ENCODE measurements around the gene ZDHHC8.

Gene ZDHHC8

DNA sequence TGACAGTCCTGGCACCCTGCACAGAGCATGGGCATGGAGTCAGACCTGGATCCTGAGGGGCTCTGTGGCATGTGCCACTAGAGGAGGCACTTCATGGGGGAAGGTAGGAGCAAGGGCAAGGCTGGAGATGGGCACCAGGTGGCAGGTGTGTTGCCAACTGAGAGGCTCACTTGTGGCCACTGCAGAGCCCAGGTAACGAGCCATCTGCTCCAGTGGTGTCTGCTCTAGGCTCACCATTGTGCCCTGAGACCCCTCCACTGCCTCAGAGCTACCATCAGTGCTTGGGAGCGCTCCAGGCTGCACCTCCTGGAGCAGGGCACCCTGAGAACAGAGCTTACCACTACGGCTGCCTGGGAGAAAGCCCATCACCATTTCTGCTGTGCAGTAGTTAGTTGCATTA lies 1.3 kb upstream of the ZDHHC8 start:
- DNase-seq = no peak

DNA sequence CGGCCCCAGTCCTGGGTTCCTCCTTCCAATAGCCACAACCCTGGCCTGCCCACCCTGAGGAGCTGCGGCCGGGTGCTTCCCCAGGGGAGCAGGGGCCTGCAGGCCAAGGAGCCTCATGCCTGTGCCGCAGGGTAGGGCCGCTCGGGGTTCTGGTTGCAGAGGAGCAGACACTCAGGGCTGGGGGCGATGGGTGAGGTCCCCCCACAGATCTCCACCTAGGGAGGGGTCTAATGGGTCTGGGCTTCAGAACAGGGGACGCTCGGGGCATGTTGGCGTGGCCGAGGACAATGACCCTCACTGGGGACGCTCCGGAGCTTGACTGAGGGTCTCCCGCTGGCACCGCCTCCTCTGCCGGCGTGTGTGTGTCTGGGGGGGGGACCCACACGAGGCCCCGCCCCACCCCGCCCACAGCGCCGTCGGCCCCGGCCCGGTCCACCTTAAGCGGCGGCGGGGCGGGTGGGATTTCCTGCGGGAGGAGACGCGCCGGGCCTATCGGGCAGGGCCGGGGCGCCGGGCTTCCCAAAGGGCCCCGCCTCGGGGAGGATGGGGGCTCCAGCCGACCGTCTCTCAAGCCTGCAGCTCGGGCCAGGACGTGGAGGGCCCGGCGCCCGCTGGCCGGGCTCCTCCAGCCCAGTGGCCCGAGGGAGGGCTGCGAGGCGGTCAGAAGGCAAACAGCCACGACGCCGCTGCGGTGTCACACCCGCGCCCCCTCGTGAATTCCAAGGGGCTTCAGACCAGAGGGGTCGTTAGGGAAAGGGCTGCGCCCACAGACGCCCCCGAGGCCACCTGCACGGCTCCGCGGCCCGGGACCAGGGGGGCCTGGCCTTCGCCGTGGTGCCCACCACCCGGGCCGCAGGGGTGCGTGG lies 640 bp upstream of the ZDHHC8 start:
- DNase-seq = no peak

DNA sequence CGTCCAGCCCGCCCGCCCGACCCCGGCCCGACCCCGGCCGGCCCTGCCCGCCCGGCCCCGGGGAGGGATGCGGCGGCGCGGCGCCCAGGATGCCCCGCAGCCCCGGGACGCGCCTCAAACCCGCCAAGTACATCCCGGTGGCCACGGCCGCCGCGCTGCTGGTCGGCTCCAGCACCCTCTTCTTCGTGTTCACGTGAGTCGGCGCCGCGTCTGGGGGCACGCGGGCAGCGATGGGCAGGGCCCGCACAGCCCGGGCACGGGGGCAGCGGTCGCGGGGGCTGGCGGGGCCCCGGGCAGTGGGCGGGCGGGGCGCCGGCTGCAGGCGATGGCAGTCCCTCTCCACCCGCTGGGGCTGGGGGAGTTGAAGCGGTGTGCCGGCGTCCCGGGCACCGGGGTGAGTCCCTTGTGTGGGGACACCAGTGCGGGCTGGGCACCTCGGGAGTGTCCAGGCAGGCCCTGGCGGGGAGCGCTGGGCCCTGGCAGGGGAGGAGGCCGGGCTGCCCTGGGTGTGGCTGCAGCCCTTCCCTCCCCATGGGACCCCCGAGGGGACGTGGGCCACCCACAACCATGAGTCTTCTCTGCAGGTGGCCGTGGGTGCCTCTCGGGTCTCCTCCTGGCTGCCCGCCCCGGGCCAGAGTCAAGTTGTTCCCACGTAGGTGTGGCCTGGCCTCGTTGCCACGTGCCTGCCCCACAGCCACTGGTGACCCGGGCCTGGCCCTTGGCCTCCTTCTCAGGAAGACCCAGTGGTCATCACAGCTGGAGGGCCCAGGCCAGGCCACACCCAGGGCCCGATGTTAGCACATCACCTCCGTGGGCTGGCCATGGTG lies 468 bp downstream of the ZDHHC8 start:
- no peak for DNase-seq

DNA sequence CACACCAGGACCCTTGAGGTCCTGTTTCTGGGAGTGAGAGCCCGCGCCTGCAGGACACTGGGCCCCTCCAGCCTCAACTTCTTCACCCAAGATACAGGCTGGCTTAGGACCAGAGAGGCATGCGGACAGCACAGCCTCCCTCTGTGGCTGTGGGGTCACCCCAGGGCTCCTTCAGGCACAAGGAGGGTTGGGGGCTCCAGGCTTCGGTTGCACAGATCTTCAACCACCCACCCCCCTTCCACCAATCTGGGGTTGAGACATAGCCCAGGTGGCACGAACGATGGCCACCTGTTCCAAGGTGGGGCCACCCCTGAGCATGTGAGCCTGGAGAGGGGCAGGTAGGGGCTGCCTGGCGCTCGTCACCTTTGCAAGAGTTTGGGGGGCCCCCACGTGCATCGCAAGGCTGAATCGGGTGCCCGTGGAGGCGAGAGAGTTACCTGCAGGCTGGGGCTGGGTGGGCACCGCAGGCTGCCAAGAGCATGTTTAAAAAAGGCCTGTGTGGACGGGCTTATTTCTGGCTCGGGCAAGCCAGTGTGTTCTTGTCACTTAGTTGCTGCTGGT lies 1.2 kb downstream of the ZDHHC8 start:
- DNase-seq = no peak

DNA sequence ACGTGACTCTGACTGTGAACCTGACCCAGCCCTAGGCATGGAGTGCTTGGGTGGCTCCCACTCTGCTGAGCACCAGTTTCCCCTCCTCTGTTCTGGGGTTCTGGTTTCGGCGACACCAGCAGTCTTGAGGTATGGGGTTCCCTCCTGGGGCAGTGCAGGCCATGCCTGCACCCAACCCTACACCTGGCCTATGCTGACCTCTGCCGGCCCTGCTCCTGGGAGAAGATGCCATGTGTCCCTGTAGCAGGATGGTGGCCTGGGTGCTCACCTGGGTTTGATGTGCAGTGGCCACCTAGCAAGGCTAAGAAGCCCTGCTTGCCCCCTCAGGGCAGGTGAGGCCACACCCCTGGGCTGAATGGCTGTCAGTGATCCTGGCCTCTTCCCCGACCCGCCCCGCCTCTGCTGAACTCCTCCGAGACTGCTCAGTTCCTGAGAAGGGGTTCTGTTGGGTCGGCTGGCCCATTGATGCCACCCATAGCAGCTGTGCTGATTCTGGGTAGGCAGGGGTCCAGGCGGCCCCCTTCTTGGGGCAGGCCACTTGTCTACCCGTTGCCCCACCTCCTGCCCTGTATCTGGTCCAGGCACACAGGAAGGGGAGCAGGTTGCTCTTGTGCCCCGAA lies 2.4 kb downstream of the ZDHHC8 start:
- DNase-seq = no peak

DNA sequence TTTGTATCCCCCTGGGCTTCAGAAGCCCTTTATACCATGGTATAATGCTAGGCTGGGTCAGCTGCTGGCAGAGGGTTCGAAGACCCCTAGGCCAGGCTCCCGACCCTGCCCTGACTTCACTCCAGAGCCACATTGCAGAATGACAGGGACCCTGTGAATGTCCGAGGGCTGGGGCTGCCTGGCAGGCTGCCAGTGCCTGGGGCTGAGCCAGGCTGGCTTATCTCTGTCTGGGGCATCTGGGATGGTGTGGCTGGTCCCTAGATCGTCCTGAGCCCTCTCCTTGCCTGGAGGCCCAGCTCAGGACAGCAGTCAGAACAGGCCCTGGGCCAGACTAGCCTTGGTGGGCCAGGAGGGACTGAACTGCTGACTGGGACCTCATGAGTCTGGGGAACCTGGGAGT lies 3.7 kb downstream of the ZDHHC8 start:
- no peak for DNase-seq

DNA sequence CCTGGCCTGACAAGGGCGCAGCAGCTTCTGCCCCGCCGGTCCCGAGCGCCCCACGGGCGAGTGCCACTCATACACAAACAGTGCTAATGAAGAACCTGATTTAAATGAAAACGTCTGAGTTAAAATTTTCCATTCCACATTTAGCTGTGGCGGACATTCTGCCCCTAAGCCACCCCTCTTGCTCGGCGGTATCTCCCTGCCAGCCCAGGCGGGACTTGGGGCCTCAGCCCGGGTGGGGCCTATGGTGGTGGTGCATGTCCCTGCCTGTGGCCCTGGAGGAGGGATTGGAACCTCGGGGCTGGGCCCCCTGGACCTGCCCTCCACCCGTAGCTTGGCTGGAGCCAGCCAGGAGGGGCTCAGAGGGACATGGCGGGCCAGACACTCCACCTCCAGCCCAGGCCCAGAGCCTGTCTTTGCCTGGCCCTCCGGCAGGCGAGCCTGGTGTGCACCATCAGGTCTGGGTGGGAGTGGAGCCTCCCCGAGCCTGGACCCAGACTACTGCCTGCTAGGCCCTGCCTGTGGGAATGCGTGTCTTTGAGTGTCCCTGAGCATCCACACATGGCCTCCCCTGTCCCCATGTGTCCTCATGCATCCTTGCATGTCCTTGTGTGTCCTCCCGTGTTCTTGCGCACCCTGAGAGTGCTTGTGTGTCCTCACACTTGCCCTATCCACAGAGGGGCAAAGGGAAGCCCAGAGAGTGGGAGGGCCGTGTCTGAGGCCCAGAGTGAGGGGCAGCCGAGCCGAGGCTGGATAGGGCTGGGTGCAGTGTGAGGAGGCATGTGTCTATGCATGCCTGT lies 4.4 kb downstream of the ZDHHC8 start:
- DNase-seq = no peak

DNA sequence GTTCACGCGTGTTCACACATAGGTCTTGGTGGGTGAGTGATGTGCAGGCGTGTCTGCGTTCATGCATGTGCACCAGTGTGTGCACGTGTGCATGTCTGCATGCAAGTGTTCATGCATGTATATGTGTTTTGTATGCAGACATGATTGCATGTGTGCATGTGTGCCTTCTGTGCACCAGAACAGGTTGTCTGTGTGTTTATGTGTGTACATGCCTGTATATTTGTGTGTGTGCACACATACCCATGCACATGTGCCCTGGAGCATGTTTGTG lies 4.9 kb downstream of the ZDHHC8 start:
- no peak for DNase-seq

DNA sequence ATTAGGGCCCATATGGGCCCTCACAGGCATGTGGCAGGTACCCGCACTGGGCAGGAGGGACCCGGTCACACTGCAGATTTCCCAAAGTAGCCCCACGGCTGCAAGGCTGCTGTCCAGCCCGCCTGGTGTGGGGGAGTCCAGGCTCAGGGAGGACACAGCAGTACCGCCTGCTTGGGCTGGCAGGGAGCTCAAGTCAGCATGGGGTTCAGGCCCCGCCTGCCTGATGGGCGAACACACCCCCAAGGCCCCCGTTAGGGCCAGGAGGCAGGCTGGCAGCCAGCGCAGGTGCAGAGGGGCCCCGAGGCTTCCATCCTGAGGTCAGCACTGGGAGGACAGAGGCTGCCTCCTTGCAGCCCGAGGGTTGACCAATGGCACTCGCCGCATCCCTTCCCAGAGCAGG lies 5.5 kb downstream of the ZDHHC8 start:
- DNase-seq = no peak

DNA sequence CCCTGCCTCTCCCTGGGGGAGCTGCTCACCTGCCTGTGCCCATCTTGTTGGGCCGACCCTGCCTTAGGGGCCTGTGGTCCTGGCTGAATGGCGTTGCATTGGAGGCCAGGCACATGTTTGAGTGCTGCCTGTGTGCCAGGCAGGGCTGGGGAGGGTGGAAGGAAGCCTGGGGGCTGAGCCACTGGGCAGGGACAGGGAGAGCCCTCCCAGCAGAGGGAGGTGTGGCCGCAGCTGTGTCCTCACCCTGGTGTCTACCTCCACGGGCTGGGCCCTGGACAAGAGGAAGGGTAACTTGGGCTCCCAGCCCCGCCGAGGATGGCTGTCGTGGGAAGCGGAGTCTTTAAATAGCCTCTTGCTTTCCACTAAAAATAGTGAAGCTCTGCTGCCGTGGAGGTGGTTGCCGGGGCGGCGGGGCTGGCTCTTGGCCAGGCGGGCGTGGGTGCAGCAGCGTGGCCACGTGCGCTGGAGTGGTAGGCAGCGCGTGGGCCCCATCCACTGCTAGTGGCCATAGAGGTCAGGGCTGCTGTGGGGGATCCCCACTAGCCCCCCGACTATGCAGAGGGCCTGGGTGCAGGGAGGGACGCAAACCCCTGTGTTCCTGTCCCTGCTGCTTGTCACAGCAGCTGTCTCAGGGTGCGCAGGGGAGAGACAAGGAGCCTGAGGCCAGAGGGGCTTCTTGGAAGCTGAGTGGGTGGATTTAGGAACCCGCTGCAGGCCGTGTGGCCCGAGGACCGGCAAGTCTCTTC lies 6.2 kb downstream of the ZDHHC8 start:
- no peak for DNase-seq

DNA sequence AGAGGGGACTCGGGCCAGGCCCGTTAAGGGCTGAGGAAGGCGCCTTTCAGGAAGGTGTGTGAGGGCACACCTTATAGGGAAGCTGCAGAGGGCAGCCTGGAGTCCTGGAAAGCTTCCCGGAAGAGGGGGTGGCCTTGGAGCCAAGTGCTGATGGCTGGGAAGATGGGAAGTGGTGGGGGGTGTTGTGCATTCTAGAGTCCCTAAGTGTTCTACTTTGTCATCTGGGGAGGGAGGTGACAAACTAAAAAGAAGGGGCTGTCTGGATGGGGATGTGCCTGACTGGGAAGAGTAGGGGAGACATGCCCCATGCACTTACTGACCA lies 6.8 kb downstream of the ZDHHC8 start:
- DNase-seq = no peak

DNA sequence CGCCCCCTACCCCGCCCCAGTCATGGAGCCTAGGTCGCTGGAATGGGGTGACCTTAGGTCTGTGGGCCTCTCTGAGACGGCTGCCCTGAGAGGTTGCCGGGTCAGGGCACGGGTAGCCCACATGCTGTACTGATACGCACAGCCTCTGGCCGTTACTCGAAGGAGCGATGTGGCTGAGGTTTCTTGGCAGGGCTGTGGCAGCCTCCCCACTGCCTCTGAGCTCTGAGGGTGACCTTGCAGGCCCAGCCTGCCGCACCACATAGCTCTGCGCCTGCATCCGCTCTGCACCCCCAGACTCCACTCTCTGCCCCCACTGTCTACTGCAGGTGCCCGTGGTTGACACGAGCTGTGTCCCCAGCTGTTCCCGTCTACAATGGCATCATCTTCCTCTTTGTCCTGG lies 7.3 kb downstream of the ZDHHC8 start:
- no peak for DNase-seq

DNA sequence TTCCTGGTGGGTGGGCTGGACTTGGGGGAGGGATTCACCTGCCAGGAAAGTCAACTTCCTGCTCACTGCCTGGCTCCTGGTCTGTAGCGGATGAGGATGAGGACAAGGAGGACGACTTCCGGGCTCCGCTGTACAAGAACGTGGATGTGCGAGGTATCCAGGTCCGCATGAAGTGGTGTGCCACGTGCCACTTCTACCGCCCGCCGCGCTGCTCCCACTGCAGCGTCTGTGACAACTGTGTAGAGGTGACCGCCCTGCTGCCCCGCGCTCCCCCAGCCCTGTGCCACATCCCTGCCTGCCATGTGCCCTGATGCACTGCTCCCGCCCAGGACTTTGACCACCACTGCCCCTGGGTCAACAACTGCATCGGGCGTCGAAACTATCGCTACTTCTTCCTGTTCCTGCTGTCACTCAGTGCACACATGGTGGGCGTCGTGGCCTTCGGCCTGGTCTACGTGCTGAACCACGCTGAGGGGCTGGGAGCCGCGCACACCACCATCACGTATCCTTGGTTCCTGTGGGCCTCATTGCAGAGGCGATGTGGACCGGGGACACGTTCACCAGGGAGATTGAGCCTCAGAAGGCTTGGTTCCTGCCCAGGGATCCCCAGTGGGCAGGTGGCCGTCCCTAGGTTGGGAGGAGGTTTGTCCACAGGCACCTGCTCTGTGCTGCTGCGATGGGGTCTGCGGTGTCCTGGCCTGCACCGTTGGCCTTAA lies 7.9 kb downstream of the ZDHHC8 start:
- DNase-seq = no peak

DNA sequence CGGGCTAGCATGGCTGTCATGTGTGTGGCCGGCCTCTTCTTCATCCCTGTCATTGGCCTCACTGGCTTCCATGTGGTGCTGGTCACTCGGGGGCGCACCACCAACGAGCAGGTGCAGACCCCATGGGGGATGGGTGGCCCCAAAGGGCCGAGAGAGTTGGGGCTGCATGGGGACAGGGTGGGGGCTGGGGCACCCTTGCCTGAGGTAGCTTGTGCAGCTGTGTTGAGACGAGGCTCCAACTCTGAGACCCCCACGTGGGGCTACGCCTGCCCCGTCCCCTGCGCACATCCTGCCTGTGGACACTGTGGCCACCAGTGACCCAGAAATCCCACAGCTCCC lies 8.5 kb downstream of the ZDHHC8 start:
- no peak for DNase-seq

DNA sequence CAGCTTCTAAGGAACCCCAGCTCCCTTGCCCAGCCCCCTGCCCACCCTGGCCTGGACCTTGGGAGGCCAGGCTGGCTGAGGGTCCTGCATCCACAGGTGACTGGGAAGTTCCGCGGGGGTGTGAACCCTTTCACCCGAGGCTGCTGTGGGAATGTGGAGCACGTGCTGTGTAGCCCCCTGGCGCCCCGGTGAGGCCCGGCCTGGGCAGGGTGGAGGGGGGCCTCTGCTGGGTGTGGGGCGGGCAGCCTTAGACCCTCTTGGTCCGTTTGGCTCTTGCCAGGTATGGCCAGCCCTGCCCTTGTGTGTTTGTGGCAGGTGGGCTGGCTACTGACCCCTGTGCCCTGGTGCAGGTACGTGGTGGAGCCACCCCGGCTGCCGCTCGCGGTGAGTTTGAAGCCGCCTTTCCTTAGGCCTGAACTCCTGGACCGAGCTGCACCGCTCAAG lies 8.9 kb downstream of the ZDHHC8 start:
- DNase-seq = no peak

DNA sequence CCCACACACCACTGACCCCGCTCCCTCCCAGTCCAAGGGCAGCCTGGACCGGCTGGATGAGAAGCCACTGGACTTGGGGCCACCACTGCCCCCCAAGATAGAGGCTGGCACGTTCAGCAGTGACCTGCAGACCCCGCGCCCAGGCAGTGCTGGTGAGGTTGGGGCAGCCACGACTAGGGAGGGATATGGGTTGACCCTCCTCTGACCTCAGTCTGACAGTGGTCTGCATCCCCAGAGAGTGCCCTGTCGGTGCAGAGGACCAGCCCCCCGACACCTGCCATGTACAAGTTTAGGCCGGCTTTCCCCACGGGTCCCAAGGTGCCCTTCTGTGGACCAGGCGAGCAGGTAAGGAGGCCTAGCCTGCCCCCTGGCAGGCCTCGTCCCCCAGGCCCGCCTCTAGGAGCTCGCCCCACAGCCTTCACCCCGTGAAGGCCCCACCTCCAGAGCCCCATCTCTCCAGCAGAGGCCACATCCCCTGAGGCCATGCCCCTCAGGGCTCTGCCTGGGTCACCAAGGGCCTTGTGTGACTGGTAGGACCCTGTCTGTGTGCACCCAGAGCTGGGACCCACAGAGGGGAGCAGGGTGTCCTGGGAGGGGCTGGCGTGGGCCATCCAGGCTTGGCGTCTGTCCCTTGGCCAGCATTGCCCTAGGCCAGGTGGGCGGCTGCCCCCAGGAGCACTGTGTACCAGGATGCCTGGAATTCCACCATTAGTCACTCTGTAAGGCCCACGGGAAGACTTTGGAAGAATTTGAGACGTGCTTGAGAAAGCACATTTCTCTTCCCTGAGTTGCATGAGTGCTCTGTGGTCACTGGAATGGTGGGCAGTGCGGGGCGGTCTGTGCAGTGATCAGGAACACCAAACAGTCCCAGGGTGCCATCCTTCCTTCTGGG lies 9.8 kb downstream of the ZDHHC8 start:
- no peak for DNase-seq

DNA sequence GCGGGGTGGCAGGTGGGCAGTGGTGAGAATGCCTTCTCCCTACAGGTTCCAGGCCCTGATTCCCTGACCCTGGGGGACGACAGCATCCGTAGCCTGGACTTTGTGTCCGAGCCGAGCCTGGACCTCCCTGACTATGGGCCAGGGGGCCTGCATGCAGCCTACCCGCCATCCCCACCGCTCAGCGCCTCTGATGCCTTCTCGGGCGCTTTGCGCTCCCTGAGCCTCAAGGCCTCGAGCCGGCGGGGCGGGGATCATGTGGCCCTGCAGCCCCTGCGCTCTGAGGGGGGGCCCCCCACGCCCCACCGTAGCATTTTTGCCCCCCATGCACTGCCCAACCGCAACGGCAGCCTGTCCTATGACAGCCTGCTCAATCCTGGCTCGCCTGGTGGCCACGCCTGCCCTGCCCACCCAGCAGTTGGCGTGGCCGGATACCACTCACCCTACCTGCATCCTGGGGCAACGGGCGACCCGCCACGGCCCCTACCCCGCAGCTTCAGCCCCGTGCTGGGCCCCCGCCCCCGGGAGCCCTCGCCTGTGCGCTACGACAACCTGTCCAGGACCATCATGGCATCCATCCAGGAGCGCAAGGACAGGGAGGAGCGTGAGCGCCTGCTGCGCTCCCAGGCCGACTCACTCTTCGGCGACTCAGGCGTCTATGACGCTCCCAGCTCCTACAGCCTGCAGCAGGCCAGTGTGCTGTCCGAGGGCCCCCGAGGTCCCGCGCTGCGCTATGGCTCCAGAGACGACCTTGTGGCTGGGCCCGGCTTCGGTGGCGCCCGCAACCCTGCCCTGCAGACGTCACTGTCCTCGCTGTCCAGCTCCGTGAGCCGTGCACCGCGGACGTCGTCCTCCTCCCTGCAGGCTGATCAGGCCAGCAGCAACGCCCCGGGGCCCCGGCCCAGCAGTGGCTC lies 11.4 kb downstream of the ZDHHC8 start:
- no peak for DNase-seq

DNA sequence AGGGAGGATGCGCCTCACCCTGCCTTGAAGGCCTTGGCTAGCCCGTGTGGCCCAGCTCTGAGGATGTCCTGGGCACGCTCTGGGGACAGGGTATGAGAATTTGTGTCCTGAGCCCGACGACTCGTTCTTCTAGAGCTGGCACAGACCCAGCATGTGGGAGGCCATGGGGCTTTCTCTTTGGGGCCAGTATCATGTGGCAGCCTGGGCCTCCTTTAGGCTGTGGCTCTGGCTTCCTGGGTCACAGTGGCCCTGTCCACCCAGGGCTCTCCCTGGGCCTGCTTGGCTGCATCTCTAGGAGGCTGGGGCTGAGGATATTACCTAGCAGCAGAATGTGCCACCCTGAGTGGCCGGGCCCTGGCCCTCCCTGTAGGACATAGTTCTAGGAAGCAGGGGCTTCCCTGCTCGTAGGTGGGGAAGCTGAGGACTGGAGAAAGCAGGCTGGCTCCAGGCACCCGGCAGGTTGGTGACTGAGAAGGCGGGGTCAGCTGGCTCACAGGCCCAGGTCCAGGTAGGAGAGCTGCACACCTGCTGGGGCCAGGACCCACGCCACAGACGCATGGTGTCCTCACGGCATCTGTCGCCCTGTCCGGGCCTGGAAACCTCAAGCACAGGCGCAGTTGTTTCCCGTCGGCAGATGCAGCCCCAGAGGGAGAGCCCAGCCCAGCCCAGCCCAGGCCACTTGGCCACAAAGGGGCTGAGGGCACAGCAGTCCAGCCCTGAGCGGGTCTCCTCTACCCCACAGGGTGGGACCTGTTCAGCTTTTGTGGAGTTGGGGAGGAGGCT lies 12.5 kb downstream of the ZDHHC8 start:
- DNase-seq = no peak
